Measurements from ENCODE around the gene SERPINB7. TPM values are rescaled to one million over a fixed set of nuclear protein-coding genes. Genes with fewer than 3 reads are reported as not detected.
A peak's percentile ranks its signal among the peaks of the same experiment; 100 is the strongest.

Gene SERPINB7
- total RNA-seq, 1 donor from 2014 or later: not detected

GRCh38 chr18:63834471-63835113 lies 59.4 kb downstream of the SERPINB7 start:
- Mint-ChIP-seq H3K27ac (ENCODE audit: unreplicated experiment) (no peak overlapping the region), H3K4me1 (ENCODE audit: low read depth, unreplicated experiment) (no peaks in the 10 kb centered on the region), H3K36me3 (ENCODE audit: unreplicated experiment) (no peaks in the 10 kb centered on the region), H3K9me3 (ENCODE audit: unreplicated experiment) (no peaks in the 10 kb centered on the region), H3K4me3 (ENCODE audit: unreplicated experiment) (no peak overlapping the region), H3K27me3 (ENCODE audit: unreplicated experiment) (no peaks in the 10 kb centered on the region)
- DNase-seq: no peak
- TF ChIP-seq, protein P1, sequence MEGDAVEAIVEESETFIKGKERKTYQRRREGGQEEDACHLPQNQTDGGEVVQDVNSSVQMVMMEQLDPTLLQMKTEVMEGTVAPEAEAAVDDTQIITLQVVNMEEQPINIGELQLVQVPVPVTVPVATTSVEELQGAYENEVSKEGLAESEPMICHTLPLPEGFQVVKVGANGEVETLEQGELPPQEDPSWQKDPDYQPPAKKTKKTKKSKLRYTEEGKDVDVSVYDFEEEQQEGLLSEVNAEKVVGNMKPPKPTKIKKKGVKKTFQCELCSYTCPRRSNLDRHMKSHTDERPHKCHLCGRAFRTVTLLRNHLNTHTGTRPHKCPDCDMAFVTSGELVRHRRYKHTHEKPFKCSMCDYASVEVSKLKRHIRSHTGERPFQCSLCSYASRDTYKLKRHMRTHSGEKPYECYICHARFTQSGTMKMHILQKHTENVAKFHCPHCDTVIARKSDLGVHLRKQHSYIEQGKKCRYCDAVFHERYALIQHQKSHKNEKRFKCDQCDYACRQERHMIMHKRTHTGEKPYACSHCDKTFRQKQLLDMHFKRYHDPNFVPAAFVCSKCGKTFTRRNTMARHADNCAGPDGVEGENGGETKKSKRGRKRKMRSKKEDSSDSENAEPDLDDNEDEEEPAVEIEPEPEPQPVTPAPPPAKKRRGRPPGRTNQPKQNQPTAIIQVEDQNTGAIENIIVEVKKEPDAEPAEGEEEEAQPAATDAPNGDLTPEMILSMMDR (IDR thresholded peaks at IDR 0.05; ENCODE audit: partially characterized antibody, unreplicated experiment): no peak

GRCh38 chr18:63836456-63836855 lies 61.2 kb downstream of the SERPINB7 start:
- no peaks in the 10 kb centered on the region for H3K36me3 Mint-ChIP-seq (ENCODE audit: unreplicated experiment)
- DNase-seq: no peak
- H3K4me3 Mint-ChIP-seq (ENCODE audit: unreplicated experiment): no peak overlapping the region
- H3K9me3 Mint-ChIP-seq (ENCODE audit: unreplicated experiment): no peaks in the 10 kb centered on the region
- no peaks in the 10 kb centered on the region for H3K4me1 Mint-ChIP-seq (ENCODE audit: low read depth, unreplicated experiment)
- no peaks in the 10 kb centered on the region for H3K27me3 Mint-ChIP-seq (ENCODE audit: unreplicated experiment)
- no peak overlapping the region for H3K27ac Mint-ChIP-seq (ENCODE audit: unreplicated experiment)
- TF ChIP-seq, protein P1 (IDR thresholded peaks at IDR 0.05; ENCODE audit: partially characterized antibody, unreplicated experiment): no peak

- Mint-ChIP-seq H3K27me3 (ENCODE audit: unreplicated experiment) (no peaks in the 10 kb centered on the region), H3K27ac (ENCODE audit: unreplicated experiment) (no peak overlapping the region), H3K36me3 (ENCODE audit: unreplicated experiment) (no peaks in the 10 kb centered on the region), H3K4me3 (ENCODE audit: unreplicated experiment) (no peak overlapping the region), H3K4me1 (ENCODE audit: low read depth, unreplicated experiment) (no peaks in the 10 kb centered on the region), H3K9me3 (ENCODE audit: unreplicated experiment) (no peaks in the 10 kb centered on the region)
- TF ChIP-seq, protein P1 (IDR thresholded peaks at IDR 0.05; ENCODE audit: partially characterized antibody, unreplicated experiment): no peak
- no peak for DNase-seq
These were observed 62.4 kb downstream of the SERPINB7 start for GRCh38 chr18:63837590-63837989.

DNA sequence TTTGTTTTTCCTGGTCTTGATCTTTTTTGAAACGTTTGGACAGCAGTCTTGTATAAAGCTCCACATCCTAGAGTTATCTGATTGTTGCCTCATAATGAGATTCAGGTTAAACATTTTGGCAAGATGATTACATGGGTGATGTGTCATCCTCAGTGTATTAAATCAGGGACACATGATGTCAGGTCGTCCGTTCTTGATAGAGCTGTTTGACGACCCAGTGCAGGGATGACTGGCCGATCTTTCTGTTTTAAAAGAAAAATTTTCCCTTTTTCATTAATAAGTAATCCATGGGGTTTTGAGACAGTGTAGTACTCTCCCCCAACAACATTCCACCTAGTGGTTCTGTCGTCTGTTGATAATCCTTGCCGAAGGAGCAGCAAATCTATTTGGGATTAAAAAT lies 67.8 kb downstream of the SERPINB7 start:
- TF ChIP-seq, protein P1 (IDR thresholded peaks at IDR 0.05; ENCODE audit: partially characterized antibody, unreplicated experiment): no peak
- no peak for DNase-seq
- Mint-ChIP-seq H3K4me1 (ENCODE audit: low read depth, unreplicated experiment) (no peaks in the 10 kb centered on the region), H3K27ac (ENCODE audit: unreplicated experiment) (no peak overlapping the region), H3K9me3 (ENCODE audit: unreplicated experiment) (no peaks in the 10 kb centered on the region), H3K27me3 (ENCODE audit: unreplicated experiment) (peaks cover 2% of the 10 kb centered on the region), H3K4me3 (ENCODE audit: unreplicated experiment) (no peak overlapping the region), H3K36me3 (ENCODE audit: unreplicated experiment) (no peaks in the 10 kb centered on the region)

DNA sequence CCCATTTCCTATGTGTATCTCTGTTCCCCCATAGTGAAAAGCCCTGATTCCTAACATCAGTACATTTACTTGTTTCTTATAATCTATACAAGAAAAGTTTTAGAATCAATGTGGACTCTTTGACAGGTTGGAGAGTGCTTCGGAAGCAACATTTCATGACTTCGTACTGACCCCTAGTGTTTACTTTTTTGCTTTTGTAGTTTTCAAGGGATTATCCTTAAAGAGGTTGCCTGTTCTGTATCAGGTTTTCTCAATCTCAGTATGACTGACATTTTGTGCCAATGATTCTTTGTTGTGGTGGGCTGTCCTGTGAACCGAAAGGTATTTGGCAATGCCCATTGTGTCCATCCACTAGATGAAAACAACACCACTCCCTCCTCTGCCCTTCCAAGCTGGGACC lies 69.0 kb downstream of the SERPINB7 start:
- DNase-seq: no peak
- TF ChIP-seq, protein P1 (IDR thresholded peaks at IDR 0.05; ENCODE audit: partially characterized antibody, unreplicated experiment): peak; percentile 47
- Mint-ChIP-seq H3K27me3 (ENCODE audit: unreplicated experiment) (peaks cover 2% of the 10 kb centered on the region), H3K4me3 (ENCODE audit: unreplicated experiment) (no peak overlapping the region), H3K4me1 (ENCODE audit: low read depth, unreplicated experiment) (no peaks in the 10 kb centered on the region), H3K36me3 (ENCODE audit: unreplicated experiment) (no peaks in the 10 kb centered on the region), H3K27ac (ENCODE audit: unreplicated experiment) (no peak overlapping the region), H3K9me3 (ENCODE audit: unreplicated experiment) (no peaks in the 10 kb centered on the region)
